ENCODE results near the gene NOC2L.

Gene NOC2L

DNA sequence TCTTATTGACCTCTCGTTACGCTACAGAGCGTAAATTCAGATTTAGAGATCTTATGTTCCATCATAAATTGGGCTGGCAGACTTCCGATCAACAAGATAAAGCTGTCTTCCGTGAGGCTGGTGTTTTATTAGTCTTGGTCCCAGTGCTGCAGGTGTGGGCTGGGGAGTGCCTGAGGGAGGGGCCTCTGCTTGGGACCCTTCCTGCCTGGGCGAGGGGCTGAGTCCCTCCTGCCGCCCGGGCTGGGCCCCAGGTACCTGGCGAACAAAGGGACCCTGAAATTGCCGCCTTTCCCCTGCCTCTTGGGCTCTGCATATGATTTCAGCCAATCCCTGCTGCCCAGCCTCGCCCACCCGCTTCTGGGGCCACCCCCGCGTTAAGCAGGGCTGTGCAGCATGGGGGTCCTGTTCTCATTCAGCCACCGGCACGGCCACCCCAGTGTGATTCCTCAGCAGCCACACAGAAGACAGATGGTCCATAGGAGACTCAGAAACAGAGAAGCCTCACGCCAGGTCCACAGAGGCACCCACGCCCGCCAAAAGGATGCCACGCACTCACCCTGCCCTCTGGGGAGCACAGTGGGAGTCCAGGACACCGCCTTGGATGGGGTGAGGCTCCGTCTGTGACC lies 41.5 kb downstream of the NOC2L start:
- in situ Hi-C loops (cut with MboI; ENCODE audit: low sequenced_read_pairs) = no loop called here

GRCh38 chr1:917076-917459 lies 42.0 kb downstream of the NOC2L start:
- in situ Hi-C loops (cut with MboI; ENCODE audit: low sequenced_read_pairs) = no loop called here

- in situ Hi-C loops (cut with MboI; ENCODE audit: low sequenced_read_pairs) = no loop called here
Observed at GRCh38 chr1:916173-917075, 42.6 kb downstream of the NOC2L start.

DNA sequence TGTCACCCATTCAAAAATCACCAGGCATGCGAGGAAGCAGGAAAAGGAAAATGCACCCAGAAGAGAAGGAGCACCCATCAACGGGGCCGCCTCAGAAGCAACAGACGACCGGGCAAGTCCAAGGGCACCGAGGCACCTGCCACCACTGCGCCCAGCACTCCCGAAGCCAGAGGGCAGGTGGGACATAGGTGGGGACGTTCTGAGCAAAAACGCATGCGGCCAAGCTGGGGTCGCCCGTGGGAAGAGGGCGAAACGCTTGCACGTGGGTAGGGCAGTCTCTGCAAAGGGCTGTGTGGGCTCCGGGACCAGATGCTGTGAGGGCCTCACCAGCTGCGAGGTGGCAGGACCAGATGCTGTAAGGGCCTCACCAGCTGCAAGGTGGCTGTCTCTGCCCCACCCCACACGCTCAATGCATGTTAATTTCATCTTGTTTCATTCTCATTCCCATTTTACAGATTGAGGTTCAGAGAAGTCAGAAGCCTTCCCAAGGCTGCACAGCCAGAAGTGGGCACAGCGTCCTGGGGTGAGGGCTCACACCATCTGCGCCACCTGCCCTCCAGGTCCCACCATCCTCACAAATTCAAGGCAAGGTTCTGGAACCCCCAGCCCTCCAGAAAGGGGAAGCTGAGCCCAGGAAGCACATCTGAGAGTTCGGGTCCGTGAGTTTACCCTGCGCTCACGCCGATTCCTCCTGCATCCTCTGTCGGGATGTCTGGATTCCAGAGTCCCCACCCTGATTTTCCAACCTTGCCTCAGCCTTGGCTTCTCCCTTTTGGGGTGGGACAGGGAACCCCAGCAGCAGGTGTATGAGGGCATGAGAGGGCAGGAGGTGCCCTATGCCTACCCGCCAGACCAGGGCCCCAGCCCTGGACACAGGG lies 43.5 kb downstream of the NOC2L start:
- in situ Hi-C loops (cut with MboI; ENCODE audit: low sequenced_read_pairs) = no loop called here

DNA sequence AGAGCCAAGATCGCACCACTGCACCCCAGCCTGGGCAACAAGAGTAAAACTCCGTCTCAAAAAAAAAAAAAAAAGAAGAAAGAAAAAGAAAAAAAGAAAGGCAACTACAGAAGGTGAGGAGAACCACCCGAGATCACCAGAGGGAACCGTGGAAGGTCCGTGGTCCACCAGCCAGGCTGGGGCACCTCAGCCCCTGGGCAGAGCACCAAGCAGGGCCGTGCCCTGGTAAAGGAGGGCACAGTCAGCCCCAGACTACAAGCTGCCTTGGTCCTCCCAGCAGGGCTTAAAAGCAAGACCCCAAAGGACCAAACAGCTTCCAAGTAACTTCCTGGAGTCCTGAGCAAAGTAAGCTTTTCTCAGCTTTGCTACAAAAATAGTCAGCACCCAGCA lies 44.2 kb downstream of the NOC2L start:
- in situ Hi-C loops (cut with MboI; ENCODE audit: low sequenced_read_pairs) = no loop called here

DNA sequence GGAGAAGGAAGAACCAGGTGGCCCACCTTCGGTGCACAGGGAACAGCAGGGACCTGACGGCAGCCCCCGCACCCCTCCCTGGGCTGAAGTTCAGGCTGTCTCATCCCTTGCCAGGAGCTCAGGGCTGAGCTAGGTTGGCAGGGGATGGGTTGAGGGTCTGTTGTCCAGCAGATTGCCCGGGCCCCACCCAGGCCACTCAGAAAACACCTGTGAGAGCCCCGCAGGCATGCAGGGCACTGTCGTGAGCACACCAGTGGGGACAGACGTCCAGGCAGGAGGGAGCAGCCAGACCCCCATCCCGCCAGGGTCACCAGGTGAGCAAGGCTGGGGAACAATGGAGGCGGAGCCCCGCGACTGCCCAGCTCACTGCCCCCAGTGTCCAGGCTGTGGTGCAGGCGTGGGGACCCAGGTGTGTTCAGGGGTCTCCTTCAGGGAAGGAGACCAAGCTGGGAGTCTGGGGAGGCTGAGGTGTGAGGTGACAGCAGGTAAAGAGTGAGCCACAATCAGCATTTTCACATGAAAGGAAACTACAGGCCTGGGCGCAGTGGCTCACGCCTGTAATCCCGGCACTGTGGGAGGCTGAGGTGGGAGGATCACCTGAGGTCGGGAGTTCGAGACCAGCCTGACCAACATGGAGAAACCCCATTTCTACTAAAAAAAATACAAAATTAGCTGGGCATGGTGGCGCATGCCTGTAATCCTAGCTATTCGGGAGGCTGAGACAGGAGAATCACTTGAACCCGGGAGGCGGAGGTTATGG lies 44.7 kb downstream of the NOC2L start:
- in situ Hi-C loops (cut with MboI; ENCODE audit: low sequenced_read_pairs) = no loop called here

DNA sequence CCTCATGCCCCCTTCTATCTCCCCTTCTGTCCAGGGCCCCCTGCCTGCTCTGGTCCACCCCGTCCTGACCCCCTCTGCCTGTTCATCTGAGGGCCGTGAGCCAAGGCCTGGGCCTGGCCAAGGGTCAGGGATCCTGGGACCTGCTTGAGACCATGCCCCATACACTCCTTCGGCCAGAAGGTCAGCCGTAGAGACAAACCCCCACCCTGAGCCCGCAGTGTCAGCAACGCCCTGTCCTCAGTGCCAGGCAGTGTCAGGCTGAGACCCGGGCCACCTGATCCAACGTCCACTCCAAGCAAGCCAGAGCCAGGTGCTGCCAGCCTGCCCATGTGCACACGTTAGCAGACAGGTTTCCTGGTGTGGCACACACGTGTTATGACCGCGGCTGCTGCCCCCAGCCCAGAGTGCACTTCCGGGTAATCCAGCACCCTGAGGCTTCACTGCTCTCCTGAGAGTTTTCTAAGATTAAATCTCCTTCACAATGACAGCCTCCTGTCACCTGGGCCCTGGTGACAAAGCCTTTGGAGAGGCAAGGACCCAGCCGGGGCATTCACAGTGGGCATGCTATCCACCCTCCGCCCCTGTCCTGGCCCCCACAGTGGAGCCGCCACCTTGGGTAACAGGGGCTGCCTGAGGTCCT lies 45.4 kb downstream of the NOC2L start:
- in situ Hi-C loops (cut with MboI; ENCODE audit: low sequenced_read_pairs) = no loop called here

GRCh38 chr1:912740-913301 lies 46.2 kb downstream of the NOC2L start:
- in situ Hi-C loops (cut with MboI; ENCODE audit: low sequenced_read_pairs) = no loop called here

DNA sequence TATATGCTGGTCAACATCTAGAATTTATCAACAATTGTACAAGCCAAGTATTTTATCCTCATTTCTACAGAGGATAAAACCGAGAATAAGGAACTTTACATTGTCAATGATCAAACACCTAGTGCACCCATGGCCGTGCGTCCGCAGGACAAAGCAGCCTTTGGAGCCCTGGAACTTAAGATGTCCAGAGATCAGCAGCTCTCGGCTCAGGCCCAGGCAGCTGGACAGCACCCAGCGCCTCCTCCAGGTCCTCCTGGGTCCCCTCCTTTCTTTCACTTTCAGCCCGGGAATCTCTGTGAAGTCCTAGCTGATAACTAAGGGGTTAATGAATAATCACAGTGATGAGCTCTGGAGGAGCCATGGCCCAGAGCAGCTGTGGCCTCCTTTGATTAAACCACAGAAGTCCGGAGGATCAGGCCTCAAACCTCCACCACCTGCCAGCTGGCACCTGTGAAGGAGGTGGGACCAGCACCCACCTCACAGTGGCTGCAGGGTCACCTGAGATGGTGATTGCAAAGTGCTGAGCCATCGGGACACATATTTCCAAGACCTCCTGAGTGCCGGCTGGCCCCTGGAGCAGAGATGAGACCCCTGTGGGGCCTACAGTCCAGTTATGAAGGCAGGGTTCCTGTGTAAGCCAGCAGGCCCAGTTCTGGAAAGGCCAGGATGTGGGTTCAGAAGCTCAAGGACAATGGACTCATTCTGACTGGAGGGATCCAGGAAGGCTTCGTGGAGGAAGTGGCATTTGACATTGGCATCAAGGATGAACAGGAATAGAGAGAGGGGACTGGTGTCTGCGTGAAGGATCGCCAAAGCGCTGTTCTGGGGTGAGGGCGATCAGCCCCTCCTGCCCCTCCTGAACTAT lies 46.9 kb downstream of the NOC2L start:
- in situ Hi-C loops (cut with MboI; ENCODE audit: low sequenced_read_pairs) = no loop called here

DNA sequence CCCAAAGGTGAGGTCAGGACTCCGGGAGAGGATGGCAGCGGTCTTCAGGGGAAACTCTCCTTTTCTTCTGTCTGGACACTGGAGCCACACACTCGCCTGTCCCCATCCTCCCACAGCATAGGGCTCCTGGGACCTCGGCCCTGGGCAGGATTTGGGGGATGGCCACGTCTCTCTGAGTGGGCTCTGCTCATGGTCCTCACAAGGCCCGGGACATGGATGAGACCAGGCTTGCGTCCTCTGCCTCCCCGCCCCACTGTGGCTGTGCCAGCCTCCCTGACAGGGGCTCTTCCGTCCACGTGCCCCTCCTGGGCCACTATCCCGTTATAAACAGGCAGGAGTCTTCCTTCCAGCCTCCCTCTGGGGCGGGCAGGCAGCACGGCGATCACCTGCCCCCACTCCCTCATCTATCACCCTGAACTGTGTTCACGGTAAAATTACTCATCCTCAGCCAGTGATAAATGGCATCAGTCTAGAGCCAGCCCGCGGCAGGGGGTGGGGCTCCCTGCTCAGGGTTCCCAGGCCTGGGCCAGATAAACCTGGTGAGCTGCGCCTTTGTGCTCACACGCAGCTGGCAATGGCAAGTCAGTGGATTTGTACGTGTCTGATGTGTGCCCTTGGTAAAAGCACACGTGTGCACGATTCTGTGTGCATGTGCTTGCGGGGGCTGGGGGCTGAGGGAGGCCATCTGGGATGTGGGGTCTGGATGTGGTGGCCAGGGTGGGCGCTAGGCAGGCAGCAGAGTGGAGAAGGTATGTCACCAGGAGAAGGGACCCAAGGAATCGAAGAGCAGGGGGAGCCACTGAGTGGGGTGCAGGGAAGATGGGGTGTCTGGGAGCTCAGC lies 48.0 kb downstream of the NOC2L start:
- in situ Hi-C loops (cut with MboI; ENCODE audit: low sequenced_read_pairs) = no loop called here

- in situ Hi-C loops (cut with MboI; ENCODE audit: low sequenced_read_pairs) = no loop called here
Observed at GRCh38 chr1:910311-910880, 48.7 kb downstream of the NOC2L start.

GRCh38 chr1:909861-910310 lies 49.2 kb downstream of the NOC2L start:
- in situ Hi-C loops (cut with MboI; ENCODE audit: low sequenced_read_pairs) = no loop called here

GRCh38 chr1:908661-909060 lies 50.4 kb downstream of the NOC2L start:
- in situ Hi-C loops (cut with MboI; ENCODE audit: low sequenced_read_pairs) = no loop called here

- in situ Hi-C loops (cut with MboI; ENCODE audit: low sequenced_read_pairs) = no loop called here
Observed at GRCh38 chr1:907611-908451, 51.2 kb downstream of the NOC2L start.

DNA sequence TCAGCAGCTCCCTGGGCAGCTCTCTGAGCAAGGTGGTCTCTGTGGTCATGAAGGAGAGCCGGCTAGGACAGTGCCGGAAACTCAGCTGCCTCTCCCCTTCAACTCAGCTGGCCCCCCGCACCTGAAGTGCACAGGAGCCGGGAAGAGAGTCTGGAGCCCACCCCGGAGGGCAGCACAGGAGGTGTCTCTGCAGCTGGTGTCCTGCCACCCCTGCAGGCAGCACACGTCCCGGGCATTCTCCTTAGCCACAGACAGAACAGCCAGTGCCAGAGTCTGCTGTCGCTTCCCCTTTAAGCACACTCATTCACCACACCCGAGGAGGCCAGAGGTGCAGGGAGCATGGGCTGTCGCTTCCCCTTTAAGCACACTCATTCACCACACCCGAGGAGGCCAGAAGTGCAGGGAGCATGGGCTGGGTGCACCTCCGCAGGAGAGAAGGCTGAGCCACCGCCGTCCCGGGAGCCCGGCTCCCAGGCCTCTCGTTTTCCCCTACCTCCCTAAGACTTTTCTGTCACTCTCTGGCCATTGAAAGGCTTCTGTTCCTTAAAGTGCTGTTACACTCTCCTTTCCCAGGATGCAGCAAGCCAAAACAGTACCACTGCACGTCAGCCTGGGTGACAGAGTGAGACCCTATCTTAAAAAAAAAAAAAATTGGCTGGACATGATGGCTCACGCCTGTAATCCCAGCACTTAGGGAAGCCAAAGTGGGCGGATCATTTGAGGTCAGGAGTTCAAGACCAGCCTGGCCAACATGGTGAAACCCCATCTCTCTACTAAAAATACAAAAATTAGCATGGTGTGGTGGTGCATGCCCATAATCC lies 52.2 kb downstream of the NOC2L start:
- in situ Hi-C loops (cut with MboI; ENCODE audit: low sequenced_read_pairs) = no loop called here

Measured in HL-60/S4 (cell line).